Limb (tissue), 2 donors: ENCODE data around the gene NCDN.

ENCODE experiments used
- DNase-seq, 2 donors: peaks; one replicate each; pipeline ENCODE4 v3.0.0-alpha.2; 2016; ENCODE audit errors: extremely low spot score in 2 of 2

The NCDN gene

GRCh38 chr1:35589516-35590427 is 32.2 kb downstream of the NCDN start:
- DNase-seq = no peak

- no peak for DNase-seq
Observed at GRCh38 chr1:35590476-35591040, 33.0 kb downstream of the NCDN start.

- no peak for DNase-seq
Observed at GRCh38 chr1:35591211-35591610, 33.6 kb downstream of the NCDN start.

- DNase-seq = no peak
Observed at GRCh38 chr1:35592991-35593769, 35.6 kb downstream of the NCDN start.

- DNase-seq = no peak
Observed at GRCh38 chr1:35594005-35594760, 36.6 kb downstream of the NCDN start.

GRCh38 chr1:35595684-35596083 is 38.1 kb downstream of the NCDN start:
- no peak for DNase-seq

GRCh38 chr1:35597870-35598269 is 40.3 kb downstream of the NCDN start:
- no peak for DNase-seq

- DNase-seq = no peak
Observed at GRCh38 chr1:35598895-35599294, 41.3 kb downstream of the NCDN start.

GRCh38 chr1:35599411-35599810 is 41.8 kb downstream of the NCDN start:
- DNase-seq = no peak

- DNase-seq = no peak
Observed at GRCh38 chr1:35600593-35600992, 43.0 kb downstream of the NCDN start.

GRCh38 chr1:35603468-35603867 is 45.9 kb downstream of the NCDN start:
- DNase-seq = no peak

- DNase-seq = no peak
Observed at GRCh38 chr1:35603941-35604340, 46.3 kb downstream of the NCDN start.

GRCh38 chr1:35605071-35605866 is 47.7 kb downstream of the NCDN start:
- DNase-seq = no peak

- DNase-seq = no peak
Observed at GRCh38 chr1:35605867-35606182, 48.2 kb downstream of the NCDN start.

GRCh38 chr1:35611655-35612054 is 54.1 kb downstream of the NCDN start:
- DNase-seq = no peak

- no peak for DNase-seq
Observed at GRCh38 chr1:35615440-35615839, 57.8 kb downstream of the NCDN start.
